Glutamatergic neuron (in vitro differentiated cells): ENCODE measurements around the gene ZNF765. TPM values are rescaled to one million over a fixed set of nuclear protein-coding genes. Genes with fewer than 3 reads are reported as not detected.
A peak's percentile ranks its signal among the peaks of the same experiment; 100 is the strongest.
"Not testable (repeated sequence)": the region's sequence is repeated elsewhere in the genome, so short reads cannot be mapped to it uniquely, and the experiment has no call there.

Experiments
- DNase-seq: peaks from one replicate; pipeline ENCODE4 v3.0.0; 2022
- H3K27ac Mint-ChIP-seq: one replicate; pipeline ENCODE4 v1.8.0; 2020; ENCODE audit warnings: mild to moderate bottlenecking, mixed read lengths, inconsistent platforms; ENCODE audit not compliant: unreplicated experiment
- H3K27me3 Mint-ChIP-seq: one replicate; pipeline ENCODE4 v1.8.0; 2020; ENCODE audit warnings: mild to moderate bottlenecking, moderate library complexity, mixed read lengths, inconsistent platforms; ENCODE audit not compliant: unreplicated experiment
- H3K36me3 Mint-ChIP-seq: one replicate; pipeline ENCODE4 v1.8.0; 2020; ENCODE audit warnings: mild to moderate bottlenecking, mixed read lengths, inconsistent platforms; ENCODE audit not compliant: unreplicated experiment
- H3K4me1 Mint-ChIP-seq: one replicate; pipeline ENCODE4 v1.8.0; 2020; ENCODE audit warnings: mild to moderate bottlenecking, low read depth, mixed read lengths, inconsistent platforms; ENCODE audit not compliant: unreplicated experiment
- H3K4me3 Mint-ChIP-seq: one replicate; pipeline ENCODE4 v1.8.0; 2020; ENCODE audit warnings: mild to moderate bottlenecking, mixed read lengths, inconsistent platforms; ENCODE audit not compliant: unreplicated experiment
- H3K9me3 Mint-ChIP-seq: one replicate; pipeline ENCODE4 v1.8.0; 2020; ENCODE audit warnings: mild to moderate bottlenecking, moderate library complexity, mixed read lengths, inconsistent platforms; ENCODE audit not compliant: unreplicated experiment
- CTCF ChIP-seq: fragments of 200-600 bp; sonication (generic); IDR thresholded peaks from one replicate; pipeline ENCODE4 v1.5.0; 2021; ENCODE audit not compliant: partially characterized antibody, unreplicated experiment
- total RNA-seq: library from RNA; stranded (reverse); fragmentation: NEBNext Ultra II Directional; extraction: Animal tissue kit (Norgen Biotek cat#: 25700); gene quantifications from one replicate; pipeline ENCODE4 v1.2.1, GENCODE V29; 2021; ENCODE audit not compliant: unreplicated experiment

Gene ZNF765
- total RNA-seq, 1 donor from 2014 or later = 21.4 TPM

- DNase-seq = no peak
- no peak overlapping the region for H3K27ac Mint-ChIP-seq
- H3K27me3 Mint-ChIP-seq = peaks cover 2% of the 10 kb centered on the region
- H3K36me3 Mint-ChIP-seq = peaks cover 30% of the 10 kb centered on the region
- no peak overlapping the region for H3K4me3 Mint-ChIP-seq
- H3K9me3 Mint-ChIP-seq = peaks cover 11% of the 10 kb centered on the region
- H3K4me1 Mint-ChIP-seq = no peaks in the 10 kb centered on the region
- TF ChIP-seq CTCF = no peak
These were observed 6.8 kb upstream of the ZNF765 start for GRCh38 chr19:53388168-53388567.

- no peak for TF ChIP-seq CTCF
- Mint-ChIP-seq H3K4me1 (peaks cover 6% of the 10 kb centered on the region), H3K36me3 (peaks cover 24% of the 10 kb centered on the region), H3K9me3 (peaks cover 11% of the 10 kb centered on the region), H3K4me3 (no peak overlapping the region), H3K27ac (no peak overlapping the region), H3K27me3 (peaks cover 2% of the 10 kb centered on the region)
- DNase-seq = no peak
These were observed 6.0 kb upstream of the ZNF765 start for GRCh38 chr19:53388904-53389303.

- TF ChIP-seq CTCF = no peak
- Mint-ChIP-seq H3K27me3 (peaks cover 2% of the 10 kb centered on the region), H3K27ac (no peak overlapping the region), H3K4me3 (no peak overlapping the region), H3K9me3 (peaks cover 8% of the 10 kb centered on the region), H3K36me3 (peaks cover 22% of the 10 kb centered on the region), H3K4me1 (peaks cover 10% of the 10 kb centered on the region)
- DNase-seq = no peak
These were observed 5.4 kb upstream of the ZNF765 start for GRCh38 chr19:53389571-53389970.

- Mint-ChIP-seq H3K36me3 (peaks cover 18% of the 10 kb centered on the region), H3K9me3 (peaks cover 7% of the 10 kb centered on the region), H3K4me1 (peaks cover 12% of the 10 kb centered on the region), H3K27ac (no peak overlapping the region), H3K4me3 (no peak overlapping the region), H3K27me3 (peaks cover 3% of the 10 kb centered on the region)
- no peak for TF ChIP-seq CTCF
- DNase-seq = peak; percentile 18
These were observed 5.0 kb upstream of the ZNF765 start for GRCh38 chr19:53389978-53390377.

- Mint-ChIP-seq H3K9me3 (peaks cover 11% of the 10 kb centered on the region), H3K36me3 (peaks cover 3% of the 10 kb centered on the region), H3K4me3 (peak overlapping the region; percentile 96)
These were observed 401 bp upstream of the ZNF765 start for GRCh38 chr19:53394522-53394973.

GRCh38 chr19:53395840-53396524 lies 1.0 kb downstream of the ZNF765 start:
- Mint-ChIP-seq H3K27ac (peak overlapping the region; percentile 92), H3K4me3 (peak overlapping the region; percentile 96), H3K9me3 (peaks cover 11% of the 10 kb centered on the region), H3K4me1 (peaks cover 12% of the 10 kb centered on the region)
- not testable (repeated sequence) for DNase-seq, H3K36me3 Mint-ChIP-seq, H3K27me3 Mint-ChIP-seq

More at GRCh38 chr19:53394522-53394973, 401 bp upstream of the ZNF765 start:
- H3K4me1 Mint-ChIP-seq = peaks cover 12% of the 10 kb centered on the region
- DNase-seq = peak; percentile 80
- TF ChIP-seq CTCF = no peak
- peaks cover 5% of the 10 kb centered on the region for H3K27me3 Mint-ChIP-seq
- H3K27ac Mint-ChIP-seq = peak overlapping the region; percentile 97
